ENCODE results near the gene PPIL3.

PPIL3 gene

GRCh38 chr2:200862532-200863000, 26.3 kb downstream of the PPIL3 start:
- in situ Hi-C loops (cut with MboI; ENCODE audit: low sequenced_read_pairs): no loop called here

DNA sequence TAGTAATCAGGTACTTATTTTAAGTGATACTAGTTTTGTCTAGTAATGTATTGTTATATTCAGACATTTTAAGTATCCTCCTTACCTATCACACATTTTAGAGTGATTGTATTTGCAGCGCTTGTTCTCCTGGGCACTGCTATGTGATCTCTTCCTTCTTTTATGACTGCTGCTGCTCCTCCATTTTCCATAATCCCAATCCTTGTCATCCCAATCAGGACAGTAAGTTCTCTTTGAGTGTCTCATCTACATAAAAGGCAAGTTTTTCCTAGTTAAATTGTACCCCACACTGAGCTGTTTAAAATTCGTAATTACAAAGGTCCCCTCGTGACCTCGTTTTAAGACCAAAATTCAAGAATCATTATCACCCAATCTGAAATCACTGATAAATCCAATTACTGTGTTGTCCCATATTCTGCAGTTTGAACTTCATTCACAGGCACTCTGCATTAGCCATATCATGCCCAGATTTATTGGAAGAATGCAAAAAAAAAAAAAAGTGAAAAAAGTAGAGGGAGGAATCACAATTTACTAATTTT, 27.2 kb downstream of the PPIL3 start:
- in situ Hi-C loops (cut with MboI; ENCODE audit: low sequenced_read_pairs): no loop called here

DNA sequence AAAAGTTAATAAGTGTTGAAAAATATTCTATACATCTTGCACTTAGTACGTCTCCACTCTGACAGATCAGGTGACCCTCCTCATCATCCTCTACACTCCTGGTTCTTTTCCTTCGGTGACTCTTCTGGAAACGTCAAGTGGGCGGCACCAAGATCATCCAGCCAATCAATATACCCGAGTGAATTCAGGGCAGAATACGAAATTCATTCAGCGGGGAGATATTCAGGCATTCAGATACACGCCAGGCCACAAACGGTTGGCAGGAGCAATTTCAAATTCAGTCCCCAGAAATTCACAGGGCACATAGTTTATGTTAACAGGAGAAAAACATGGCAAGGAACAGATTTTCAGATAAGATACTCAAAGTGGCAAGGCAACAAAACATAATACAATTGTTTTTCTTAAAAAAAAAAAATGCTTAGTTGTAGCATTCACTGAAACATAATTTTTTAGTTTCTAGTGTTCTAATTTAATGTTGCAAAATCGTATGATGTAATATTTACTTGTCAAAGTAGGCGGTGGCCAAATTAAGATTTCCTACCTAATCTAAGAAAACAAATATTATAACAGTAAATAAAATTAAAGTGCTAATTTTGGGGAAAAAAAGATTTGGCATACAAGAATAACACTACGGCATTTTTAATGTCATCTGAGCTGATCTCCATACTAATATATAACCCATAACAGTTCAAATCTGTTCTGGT, 28.6 kb downstream of the PPIL3 start:
- in situ Hi-C loops (cut with MboI; ENCODE audit: low sequenced_read_pairs): no loop called here

DNA sequence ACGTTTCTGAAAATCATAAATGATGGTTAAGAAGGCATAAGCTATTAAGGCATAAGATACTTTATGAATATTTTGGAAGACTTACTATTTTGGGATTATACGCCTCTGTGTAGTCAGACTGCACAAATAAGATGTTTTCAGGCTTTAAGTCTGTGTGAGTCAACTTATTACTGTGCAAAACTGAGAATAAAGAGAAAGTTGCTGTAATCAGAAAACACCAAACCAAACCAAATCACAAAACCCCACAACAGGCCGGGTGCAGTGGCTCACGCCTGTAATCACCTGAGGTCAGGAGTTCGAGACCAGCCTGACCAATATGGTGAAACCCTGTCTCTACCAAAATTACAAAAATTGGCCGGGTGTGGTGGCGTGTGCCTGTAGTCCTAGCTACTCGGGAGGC, 32.1 kb downstream of the PPIL3 start:
- in situ Hi-C loops (cut with MboI; ENCODE audit: low sequenced_read_pairs): no loop called here

DNA sequence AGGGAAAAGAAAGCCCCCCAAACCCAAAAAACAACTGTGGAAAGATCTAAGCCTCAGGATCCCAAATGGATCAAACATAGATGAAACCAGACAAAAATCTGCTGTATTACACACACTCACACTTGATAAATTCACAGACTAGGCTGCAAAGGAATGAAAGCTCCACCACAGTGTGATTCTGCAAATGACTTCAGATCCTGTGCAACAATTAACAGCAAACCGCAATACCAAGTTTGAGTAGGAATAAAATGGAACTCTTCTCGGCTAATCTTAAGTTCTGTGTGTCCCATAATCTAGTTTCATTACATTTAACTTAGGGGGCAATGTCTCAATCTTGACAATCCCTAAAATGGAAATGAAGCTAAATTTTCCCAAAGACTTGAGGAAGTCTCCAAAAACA, 36.3 kb downstream of the PPIL3 start:
- in situ Hi-C loops (cut with MboI; ENCODE audit: low sequenced_read_pairs): no loop called here

DNA sequence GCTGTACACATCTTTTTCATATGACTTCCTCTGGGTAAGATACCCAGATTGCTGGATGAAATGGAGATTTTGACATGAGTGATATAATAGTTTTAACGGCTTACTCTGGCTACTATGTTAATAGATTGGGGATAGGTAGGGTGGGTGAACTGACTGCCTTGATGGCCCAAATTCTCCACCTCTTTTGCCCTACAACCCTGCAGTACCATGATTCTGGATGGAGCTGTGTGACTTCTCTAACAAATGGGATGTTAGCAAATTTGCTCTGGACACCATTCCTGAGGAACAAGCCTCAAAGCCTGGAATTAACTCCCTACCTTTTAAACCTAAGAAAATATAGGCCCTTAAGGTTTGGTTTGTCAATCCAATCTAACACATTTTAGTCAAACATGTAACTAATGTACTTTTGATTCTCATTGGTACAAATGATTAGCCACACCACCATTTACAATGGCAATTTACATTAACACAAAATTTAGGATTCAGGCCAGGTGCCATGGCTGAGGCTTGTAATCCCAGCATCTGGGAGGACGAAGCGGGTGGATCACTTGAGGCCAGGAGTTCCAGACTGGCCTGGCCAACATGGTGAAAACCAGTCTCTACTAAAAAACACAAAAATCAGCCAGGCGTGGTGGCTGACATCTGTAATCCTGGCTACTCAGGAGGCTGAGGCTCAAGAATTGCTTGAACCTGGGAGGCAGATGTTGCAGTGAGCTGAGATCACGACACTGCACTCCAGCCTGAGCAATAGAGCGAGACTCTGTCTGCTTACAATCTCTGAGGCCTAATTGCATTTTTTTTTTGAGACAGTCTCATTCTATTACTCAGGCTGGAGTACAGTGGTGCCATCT, 37.3 kb downstream of the PPIL3 start:
- in situ Hi-C loops (cut with MboI; ENCODE audit: low sequenced_read_pairs): no loop called here

DNA sequence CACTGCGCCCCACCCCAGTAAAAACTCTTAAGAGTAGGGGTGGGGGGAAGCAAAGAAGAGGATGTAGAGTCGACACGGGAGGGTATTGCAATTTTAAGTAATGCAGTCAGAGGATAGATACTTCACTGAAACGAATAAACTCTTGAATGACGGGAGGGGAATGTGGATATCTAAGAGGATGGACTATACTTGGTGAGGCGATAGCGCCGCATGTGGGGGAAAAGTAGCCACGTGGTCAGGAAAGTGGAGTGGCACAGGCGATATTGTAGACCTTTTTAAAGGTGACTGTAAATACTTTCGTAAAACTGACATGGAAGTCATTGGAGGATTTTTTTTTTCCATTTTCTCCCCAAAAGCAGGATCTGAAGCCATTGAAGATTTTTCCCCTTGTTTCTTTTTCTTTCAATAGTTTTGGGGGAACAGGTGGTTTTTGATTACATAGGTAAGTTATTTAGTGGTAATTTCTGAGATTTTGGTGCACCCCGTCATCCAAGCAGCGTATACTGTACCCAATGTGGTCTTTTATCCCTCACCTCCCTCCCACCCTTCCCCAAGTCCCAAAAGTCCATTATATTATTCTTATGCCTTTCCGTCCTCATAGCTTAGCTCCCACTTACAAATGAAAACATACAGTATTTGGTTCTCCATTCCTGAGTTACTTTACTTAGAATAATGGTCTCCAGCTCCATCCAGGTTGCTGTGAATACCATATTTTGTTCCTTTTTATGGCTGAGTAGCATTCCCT, 38.2 kb downstream of the PPIL3 start:
- in situ Hi-C loops (cut with MboI; ENCODE audit: low sequenced_read_pairs): no loop called here

DNA sequence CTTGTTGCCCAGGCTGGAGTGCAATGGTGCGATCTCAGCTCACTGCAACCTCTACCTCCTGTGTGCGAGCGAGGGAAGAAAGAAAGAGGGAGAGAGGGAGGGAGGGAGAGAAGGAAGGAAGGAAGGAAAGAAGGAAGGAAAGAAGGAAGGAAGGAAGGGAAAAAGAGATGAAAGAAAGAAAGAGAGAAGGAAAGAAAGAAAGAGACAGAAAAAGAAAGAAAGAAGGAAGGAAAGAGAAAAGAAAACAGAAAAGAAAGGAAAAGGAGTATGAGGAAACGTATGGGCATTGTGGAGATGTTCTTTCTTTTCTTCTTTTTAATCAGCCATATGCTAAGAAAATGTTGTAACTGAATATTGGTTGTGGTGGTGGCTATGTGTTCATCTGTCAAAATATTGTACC, 40.9 kb downstream of the PPIL3 start:
- in situ Hi-C loops (cut with MboI; ENCODE audit: low sequenced_read_pairs): no loop called here

- in situ Hi-C loops (cut with MboI; ENCODE audit: low sequenced_read_pairs): no loop called here
Observed at GRCh38 chr2:200847269-200847668, 41.6 kb downstream of the PPIL3 start.

DNA sequence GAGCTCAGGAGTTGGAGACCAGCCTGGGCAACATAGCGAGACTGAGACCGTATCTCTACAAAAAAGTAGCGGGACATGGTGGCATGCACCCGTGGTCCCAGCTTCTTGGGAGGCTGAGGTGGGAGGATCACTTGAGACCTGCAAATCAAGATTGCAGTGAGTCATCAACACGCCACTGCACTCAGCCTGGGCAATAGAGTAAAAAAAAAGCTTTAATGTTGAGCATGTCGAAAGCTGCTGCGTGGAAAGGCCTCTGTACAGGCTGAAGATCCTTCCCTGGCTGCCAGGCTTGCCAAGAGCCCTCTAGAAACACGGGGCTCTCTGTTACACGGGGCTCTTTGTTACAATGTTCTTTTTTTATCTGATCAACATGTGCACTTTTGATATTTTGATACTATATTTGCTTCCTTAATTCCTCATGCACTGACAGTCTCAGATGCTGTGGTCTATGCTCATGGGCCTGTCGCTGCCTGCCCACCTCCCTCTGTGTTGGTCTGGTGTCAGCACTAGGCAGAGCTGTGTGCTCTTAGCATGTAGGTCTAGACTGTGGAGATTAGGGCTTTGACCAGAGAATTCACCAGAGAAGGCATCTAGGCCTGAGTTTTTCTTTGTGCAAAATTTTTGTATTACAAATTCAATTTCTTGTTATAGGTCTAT, 43.1 kb downstream of the PPIL3 start:
- in situ Hi-C loops (cut with MboI; ENCODE audit: low sequenced_read_pairs): no loop called here

- in situ Hi-C loops (cut with MboI; ENCODE audit: low sequenced_read_pairs): no loop called here
Observed at GRCh38 chr2:200845194-200845593, 43.7 kb downstream of the PPIL3 start.

GRCh38 chr2:200843993-200844948, 44.6 kb downstream of the PPIL3 start:
- in situ Hi-C loops (cut with MboI; ENCODE audit: low sequenced_read_pairs): no loop called here

GRCh38 chr2:200839513-200839912, 49.4 kb downstream of the PPIL3 start:
- in situ Hi-C loops (cut with MboI; ENCODE audit: low sequenced_read_pairs): no loop called here

DNA sequence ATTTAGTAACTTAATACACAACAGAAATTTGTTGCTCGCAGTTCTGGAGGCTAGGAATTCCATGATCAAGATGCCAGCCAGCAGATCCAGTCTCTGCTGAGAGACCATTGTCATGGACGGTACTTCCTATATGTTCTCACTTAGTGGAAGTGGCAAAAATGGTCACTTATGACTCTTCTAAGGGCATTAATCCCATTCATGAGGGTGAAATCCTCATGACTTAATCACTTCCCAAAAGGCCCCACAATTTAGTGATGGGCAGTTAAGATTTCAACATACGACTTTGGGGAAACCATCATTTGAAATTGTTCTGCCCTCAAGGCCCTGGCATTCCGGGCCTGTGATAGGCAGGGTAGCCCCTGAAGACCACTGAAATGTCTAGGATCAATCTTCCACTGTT, 54.2 kb downstream of the PPIL3 start:
- in situ Hi-C loops (cut with MboI; ENCODE audit: low sequenced_read_pairs): no loop called here

GRCh38 chr2:200829258-200829655, 59.6 kb downstream of the PPIL3 start:
- in situ Hi-C loops (cut with MboI; ENCODE audit: low sequenced_read_pairs): no loop called here

DNA sequence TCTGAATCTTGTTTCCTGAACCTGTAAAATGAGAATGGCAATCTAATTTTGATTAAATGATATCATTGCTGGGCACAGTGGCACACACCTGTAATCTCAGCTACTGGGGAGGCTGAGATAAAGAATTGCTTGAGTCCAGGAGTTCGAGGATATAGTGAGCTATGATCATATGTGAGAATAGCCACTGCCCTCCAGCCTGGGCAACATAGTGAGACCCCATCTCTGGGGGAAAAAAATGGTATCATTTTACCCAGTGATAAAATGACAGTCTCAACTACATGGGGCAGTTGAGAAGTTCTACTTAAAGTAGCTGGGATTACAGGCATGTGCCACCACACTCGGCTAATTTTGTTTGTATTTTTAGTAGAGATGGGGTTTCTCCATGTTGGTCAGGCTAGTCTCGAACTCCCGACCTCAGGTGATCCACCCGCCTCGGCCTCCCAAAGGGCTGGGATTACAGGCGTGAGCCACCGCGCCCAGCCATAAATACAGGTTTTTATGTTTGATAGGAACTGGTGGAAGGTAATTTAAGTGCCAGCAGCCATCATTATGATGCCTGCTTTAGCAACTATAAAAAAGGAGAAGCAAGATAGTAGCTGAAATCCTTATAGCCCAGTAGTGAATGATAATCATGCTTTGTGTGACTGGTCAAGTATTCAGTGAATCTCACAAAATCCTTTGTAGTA, 60.2 kb downstream of the PPIL3 start:
- in situ Hi-C loops (cut with MboI; ENCODE audit: low sequenced_read_pairs): no loop called here

DNA sequence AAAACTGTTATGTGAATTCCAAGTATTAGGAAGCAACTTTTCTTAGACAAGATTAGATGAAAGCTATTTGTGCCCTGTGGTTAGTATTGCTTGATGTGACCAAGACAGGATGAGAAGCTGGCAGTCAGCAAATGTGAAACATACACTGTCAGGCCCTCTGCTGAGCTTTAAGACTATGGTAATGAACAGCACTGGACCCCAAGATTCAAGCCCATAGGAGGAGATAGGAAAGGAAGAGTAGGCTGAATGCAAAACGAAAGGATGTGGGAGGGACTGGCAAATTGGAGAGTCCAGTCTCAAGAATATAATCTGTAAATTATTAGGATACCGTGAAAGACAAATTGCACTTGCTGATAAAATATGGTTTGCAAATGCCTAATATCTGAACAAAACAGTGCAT, 60.8 kb downstream of the PPIL3 start:
- in situ Hi-C loops (cut with MboI; ENCODE audit: low sequenced_read_pairs): no loop called here

DNA sequence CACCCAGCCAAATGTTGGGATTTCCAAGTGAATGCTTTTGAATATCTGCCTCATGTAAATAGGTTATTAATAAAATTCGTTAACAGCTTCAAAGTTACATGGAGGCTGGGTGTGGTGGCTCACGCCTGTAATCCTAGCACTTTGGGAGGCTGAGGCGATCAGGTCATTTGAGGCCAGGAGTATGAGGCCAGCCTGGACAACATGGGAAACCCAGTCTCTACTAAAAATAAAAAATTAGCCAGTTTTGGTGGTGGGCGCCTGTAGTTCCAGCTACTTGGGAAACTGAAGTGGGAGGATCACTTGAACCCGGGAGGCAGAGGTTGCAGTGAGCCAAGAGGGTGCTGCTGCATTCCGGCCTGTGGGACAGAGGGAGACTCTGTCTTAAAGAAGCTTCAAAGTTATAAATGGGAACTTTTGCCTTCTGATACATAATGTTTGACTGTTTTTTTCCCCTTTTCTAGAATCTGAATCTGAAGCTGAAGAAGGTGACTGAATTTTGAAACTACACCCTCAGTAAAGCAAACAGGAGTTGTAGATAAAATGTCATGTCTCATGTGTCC, 67.1 kb downstream of the PPIL3 start:
- in situ Hi-C loops (cut with MboI; ENCODE audit: low sequenced_read_pairs): no loop called here

Data from HL-60/S4 (cell line).